ENCODE data around the gene TMC1. TPM values are rescaled to one million over a fixed set of nuclear protein-coding genes. Genes with fewer than 3 reads are reported as not detected.

Gene TMC1
- total RNA-seq, 1 donor from 2014 or later = not detected

- Histone ChIP-seq H3K4me1 (peaks cover 23% of the 10 kb centered on the region), H3K79me2 (ENCODE audit: low read depth) (no peaks in the 10 kb centered on the region), H3K36me3 (no peaks in the 10 kb centered on the region), H3K27me3 (no peaks in the 10 kb centered on the region), H3K27ac (no peak overlapping the region), H3F3A (ENCODE audit: low read depth) (peaks cover 17% of the 10 kb centered on the region), H3K4me3 (no peak overlapping the region), H3K4me2 (no peak overlapping the region), H3K9me3 (ENCODE audit: low read depth) (no peaks in the 10 kb centered on the region), H4K20me1 (ENCODE audit: low read depth) (no peaks in the 10 kb centered on the region), H3K9ac (no peak overlapping the region), H2AFZ (replicated peaks) (no peak overlapping the region)
- Mint-ChIP-seq H3K36me3 (peaks cover 2% of the 10 kb centered on the region), H3K27ac (no peak overlapping the region), H3K27me3 (ENCODE audit: insufficient read depth, low read depth) (peaks cover 11% of the 10 kb centered on the region), H3K4me3 (no peak overlapping the region), H3K9me3 (peaks cover 8% of the 10 kb centered on the region), H3K4me1 (peaks cover 38% of the 10 kb centered on the region)
- no peak for TF ChIP-seq CTCF (IDR thresholded peaks at IDR 0.05)
- no peak for TF ChIP-seq EZH2phosphoT487 (IDR thresholded peaks at IDR 0.05)
- no peak for TF ChIP-seq EZH2 (IDR thresholded peaks at IDR 0.05)
- peak; percentile 67 for DNase-seq (ENCODE audit: low spot score)
Observed at GRCh38 chr9:72524820-72525540, 3.6 kb downstream of the TMC1 start.

- H3K27ac ChIP-seq = peak overlapping the region; percentile 66
- H4K20me1 ChIP-seq (ENCODE audit: low read depth) = no peaks in the 10 kb centered on the region
- H3K4me2 ChIP-seq = peak overlapping the region; percentile 65
- H3K4me1 Mint-ChIP-seq = peaks cover 35% of the 10 kb centered on the region
- no peaks in the 10 kb centered on the region for H3K27me3 ChIP-seq
- H3K36me3 Mint-ChIP-seq = peaks cover 2% of the 10 kb centered on the region
- H3K9me3 Mint-ChIP-seq = peaks cover 10% of the 10 kb centered on the region
- H3K4me3 Mint-ChIP-seq = peak overlapping the region; percentile 76
- no peaks in the 10 kb centered on the region for H3K36me3 ChIP-seq
- no peaks in the 10 kb centered on the region for H3K9me3 ChIP-seq (ENCODE audit: low read depth)
- peak overlapping the region; percentile 84 for H2AFZ ChIP-seq (replicated peaks)
- no peak overlapping the region for H3K9ac ChIP-seq
- H3K79me2 ChIP-seq (ENCODE audit: low read depth) = no peaks in the 10 kb centered on the region
- H3F3A ChIP-seq (ENCODE audit: low read depth) = peaks cover 17% of the 10 kb centered on the region
- H3K27ac Mint-ChIP-seq = peak overlapping the region; percentile 97
- DNase-seq (ENCODE audit: low spot score) = peak; percentile 74
- peaks cover 23% of the 10 kb centered on the region for H3K4me1 ChIP-seq
- peak overlapping the region; percentile 6 for H3K4me3 ChIP-seq
- peaks cover 3% of the 10 kb centered on the region for H3K27me3 Mint-ChIP-seq (ENCODE audit: insufficient read depth, low read depth)
- TF ChIP-seq CTCF (IDR thresholded peaks at IDR 0.05) = no peak
Observed at GRCh38 chr9:72526901-72527800, 5.7 kb downstream of the TMC1 start.

GRCh38 chr9:72527801-72528195 is 6.4 kb downstream of the TMC1 start:
- peaks cover 23% of the 10 kb centered on the region for H3K4me1 ChIP-seq
- no peaks in the 10 kb centered on the region for H3K9me3 ChIP-seq (ENCODE audit: low read depth)
- H3K9ac ChIP-seq = no peak overlapping the region
- no peaks in the 10 kb centered on the region for H3K36me3 ChIP-seq
- H3K27ac ChIP-seq = peak overlapping the region; percentile 66
- Mint-ChIP-seq H3K36me3 (peaks cover 2% of the 10 kb centered on the region), H3K4me1 (peaks cover 35% of the 10 kb centered on the region), H3K27ac (peak overlapping the region; percentile 97), H3K27me3 (ENCODE audit: insufficient read depth, low read depth) (peaks cover 3% of the 10 kb centered on the region), H3K9me3 (peaks cover 10% of the 10 kb centered on the region), H3K4me3 (peak overlapping the region; percentile 76)
- TF ChIP-seq EZH2phosphoT487 (IDR thresholded peaks at IDR 0.05) (no peak), CTCF (IDR thresholded peaks at IDR 0.05) (no peak), EZH2 (IDR thresholded peaks at IDR 0.05) (no peak)
- H3F3A ChIP-seq (ENCODE audit: low read depth) = peaks cover 17% of the 10 kb centered on the region
- peak overlapping the region; percentile 65 for H3K4me2 ChIP-seq
- no peaks in the 10 kb centered on the region for H4K20me1 ChIP-seq (ENCODE audit: low read depth)
- H3K27me3 ChIP-seq = no peaks in the 10 kb centered on the region
- H2AFZ ChIP-seq (replicated peaks) = peak overlapping the region; percentile 84
- H3K4me3 ChIP-seq = peak overlapping the region; percentile 6
- no peaks in the 10 kb centered on the region for H3K79me2 ChIP-seq (ENCODE audit: low read depth)
- no peak for DNase-seq (ENCODE audit: low spot score)

Measured in neural progenitor cell (in vitro differentiated cells).